NT2/D1 (cell line): ENCODE results near the gene OR2M2.

Source experiments
- SUZ12 ChIP-seq: IDR thresholded peaks from 2 replicates; pipeline ENCODE4 v1.6.1; 2011; ENCODE audit not compliant: insufficient read length, insufficient read depth; ENCODE audit errors: extremely low read depth
- YY1 ChIP-seq: IDR thresholded peaks from 2 replicates; pipeline ENCODE4 v1.6.1; 2011; ENCODE audit not compliant: insufficient read length, insufficient read depth
- ZNF274 ChIP-seq: IDR thresholded peaks from 2 replicates; pipeline ENCODE4 v1.6.1; 2011; ENCODE audit warnings: mild to moderate bottlenecking, low read depth, low read length

DNA sequence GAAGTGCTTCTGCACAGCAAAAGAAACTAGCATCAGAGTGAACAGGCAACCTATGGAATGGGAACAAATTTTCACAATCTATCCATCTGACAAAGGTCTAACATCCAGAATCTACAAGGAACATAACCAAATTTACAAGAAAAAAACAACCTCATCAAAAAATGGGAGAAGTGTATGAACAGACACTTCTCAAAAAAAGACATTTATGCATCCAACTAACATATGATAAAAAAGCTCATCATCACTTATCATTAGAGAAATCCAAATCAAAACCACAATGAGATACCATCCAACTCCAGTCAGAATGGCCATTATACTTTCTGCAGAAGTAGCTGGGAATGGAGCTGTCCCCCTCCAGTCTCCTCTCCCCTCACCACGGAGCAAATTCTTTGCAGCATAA is 19.5 kb downstream of the OR2M2 start:
- TF ChIP-seq YY1 (no peak), ZNF274 (no peak), SUZ12 (no peak)
